Measurements from ENCODE around the gene DGKA.
"Not testable (repeated sequence)": the region's sequence is repeated elsewhere in the genome, so short reads cannot be mapped to it uniquely, and the experiment has no call there.

The DGKA gene

DNA sequence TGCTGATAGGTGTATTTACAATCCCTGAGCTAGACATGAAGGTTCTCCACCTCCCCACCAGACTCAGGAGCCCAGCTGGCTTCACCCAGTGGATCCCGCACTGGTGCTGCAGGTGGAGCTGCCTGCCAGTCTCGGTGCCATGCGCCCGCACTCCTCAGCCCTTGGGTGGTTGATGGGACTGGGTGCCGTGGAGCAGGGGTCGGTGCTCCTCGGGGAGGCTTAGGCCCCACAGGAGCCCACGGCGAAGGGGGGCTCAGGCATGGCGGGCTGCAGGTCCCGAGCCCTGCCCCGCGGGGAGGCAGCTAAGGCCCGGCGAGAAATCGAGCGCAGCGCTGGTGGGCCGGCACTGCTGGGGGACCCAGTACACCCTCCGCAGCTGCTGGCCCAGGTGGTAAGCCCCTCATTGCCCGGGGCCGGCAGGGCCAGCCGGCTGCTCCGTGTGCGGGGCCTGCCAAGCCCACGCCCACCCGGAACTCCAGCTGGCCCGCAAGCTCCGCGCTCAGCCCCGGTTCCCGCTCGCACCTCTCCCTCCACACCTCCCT is 69.1 kb downstream of the DGKA start:
- DNase-seq, result not testable (repeated sequence)

DNA sequence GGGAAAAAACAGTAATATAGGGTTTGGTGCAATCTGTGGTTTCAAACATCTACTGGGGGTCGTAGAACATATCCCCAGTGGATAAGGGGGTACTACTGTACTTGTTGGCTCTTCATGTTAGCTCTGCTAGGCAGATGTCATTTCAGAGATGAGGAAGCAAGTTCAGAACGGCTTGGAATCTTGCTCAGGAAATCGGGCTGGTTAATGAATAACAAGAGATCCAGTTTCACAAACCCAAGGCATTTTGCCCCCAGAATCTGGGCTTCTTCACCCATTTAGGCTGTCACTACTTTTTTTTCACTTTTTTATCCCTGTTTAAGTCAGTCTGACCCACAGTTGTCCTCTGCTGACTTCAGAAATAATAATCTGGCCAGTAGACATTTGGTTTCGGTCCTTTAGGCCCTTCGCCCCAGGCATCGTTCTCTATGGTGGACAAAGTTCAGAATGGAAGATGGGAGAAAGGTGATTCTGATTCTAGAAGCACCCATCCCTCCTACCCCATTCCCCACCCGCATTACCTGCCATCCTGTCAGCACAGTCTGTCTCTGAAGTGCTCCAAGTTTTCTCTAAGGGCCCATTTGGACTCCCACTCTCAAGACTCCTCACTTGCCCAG is 70.6 kb downstream of the DGKA start:
- no peak for DNase-seq

DNA sequence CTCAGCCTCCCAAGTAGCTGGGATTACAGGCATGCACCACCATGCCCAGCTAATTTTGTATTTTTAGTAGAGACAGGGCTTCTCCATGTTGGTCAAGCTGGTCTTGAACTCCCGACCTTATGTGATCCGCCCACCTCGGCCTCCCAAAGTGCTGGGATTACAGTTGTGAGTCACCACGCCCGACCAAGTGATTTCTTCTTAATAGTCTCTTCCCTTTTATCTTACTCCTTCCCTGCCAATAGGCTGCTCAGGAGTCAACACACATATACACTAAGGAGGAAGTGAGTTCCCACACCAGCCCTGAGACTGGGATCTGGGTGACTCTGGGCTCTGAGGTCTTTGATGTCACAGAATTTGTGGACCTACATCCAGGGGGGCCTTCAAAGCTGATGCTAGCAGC is 72.4 kb downstream of the DGKA start:
- DNase-seq, result not testable (repeated sequence)
